ENCODE measurements around the gene ZNF571.

ZNF571 gene

DNA sequence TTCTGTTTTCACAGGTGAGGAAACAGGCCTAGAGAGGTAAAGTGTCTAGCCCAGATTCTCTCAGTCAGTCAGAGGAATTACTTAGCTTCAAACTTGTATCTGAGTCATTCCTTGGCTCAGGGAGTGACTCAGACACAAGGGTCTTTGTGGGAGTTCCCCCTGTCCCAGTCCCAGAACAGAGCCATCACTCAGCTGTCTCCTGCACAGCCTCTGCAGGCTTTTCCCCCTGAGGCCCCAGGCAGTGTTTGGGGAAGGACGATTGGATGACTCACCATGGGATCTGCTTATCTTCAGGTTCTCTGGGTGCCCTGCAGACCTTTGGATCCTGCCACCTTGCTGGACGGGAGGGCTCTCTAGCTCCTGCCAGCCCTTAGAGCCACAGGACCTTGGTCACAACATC is 74.7 kb downstream of the ZNF571 start:
- no peak overlapping the region for H2BK12ac ChIP-seq (ENCODE audit: low read length in 2 of 2)
- H3K23ac ChIP-seq (ENCODE audit: low read length in 2 of 2) = no peak overlapping the region
- H4K8ac ChIP-seq (ENCODE audit: low read length) = no peak overlapping the region
- H4K91ac ChIP-seq (ENCODE audit: low read length) = no peak overlapping the region
- H3K79me1 ChIP-seq (replicated peaks; ENCODE audit: low read length, poor library complexity, severe bottlenecking) = no peaks in the 10 kb centered on the region
- peak; percentile 18 for DNase-seq
- no peak overlapping the region for H3K18ac ChIP-seq (ENCODE audit: low read depth in 1 of 2, low read length in 2 of 2)
- H3K4ac ChIP-seq (ENCODE audit: low read depth in 1 of 2, low read length in 2 of 2) = no peak overlapping the region
- no peak overlapping the region for H2BK15ac ChIP-seq (ENCODE audit: low read depth, poor library complexity, severe bottlenecking)
- no peak overlapping the region for H2AK5ac ChIP-seq (ENCODE audit: low read length, severe bottlenecking)
- peaks cover 0 to 21% of the 10 kb centered on the region in 2 experiments for H3K36me3 ChIP-seq (ENCODE audit: control insufficient read depth in 1 of 2, insufficient read depth in 2 of 2, low read depth in 1 of 2, low read length in 2 of 2)
- no peak overlapping the region for H3K14ac ChIP-seq (ENCODE audit: low read length in 2 of 2)
- no peaks in the 10 kb centered on the region for H3K27me3 ChIP-seq (ENCODE audit: control insufficient read depth in 1 of 2, insufficient read depth in 1 of 2, low read length in 2 of 2)
- peaks cover 63% of the 10 kb centered on the region for H3K9me3 ChIP-seq (ENCODE audit: control insufficient read depth, low read length)
- H2BK120ac ChIP-seq (ENCODE audit: low read depth, low read length) = no peak overlapping the region
- no peak overlapping the region for H2AFZ ChIP-seq (ENCODE audit: low read depth, low read length)
- no peaks in the 10 kb centered on the region for H3K4me1 ChIP-seq (ENCODE audit: control insufficient read depth, insufficient read depth, low read depth, low read length)
- no peak overlapping the region for H3K27ac ChIP-seq (ENCODE audit: low read length, poor library complexity, severe bottlenecking)
- no peak overlapping the region for H3K4me2 ChIP-seq (ENCODE audit: low read length, poor library complexity, severe bottlenecking)
- H3K9ac ChIP-seq (ENCODE audit: low read length) = no peak overlapping the region
- no peak overlapping the region for H2BK5ac ChIP-seq (ENCODE audit: low read depth, low read length, poor library complexity, severe bottlenecking)
- 30% methylated on average over 2 of the region's 2 CpGs for WGBS
- H3K4me3 ChIP-seq (ENCODE audit: insufficient read depth in 1 of 2, low read depth in 1 of 2, low read length in 2 of 2) = peak overlapping the region in 1 of 2 experiments; percentile 41
